K562 (cell line): ENCODE measurements around the gene TRAPPC1. TPM values are rescaled to one million over a fixed set of nuclear protein-coding genes. Genes with fewer than 3 reads are reported as not detected.

Experiments
- ARID3B ChIP-seq: fragments of 250-450 bp; sonication (Bioruptor Pico); IDR thresholded peaks from 2 replicates; pipeline ENCODE4 v1.4.0; 2020; ENCODE audit warnings: borderline replicate concordance
- CBX2 ChIP-seq: fragments of 200-600 bp; sonication (generic); IDR thresholded peaks from one replicate; pipeline ENCODE4 v1.6.1; 2012; ENCODE audit warnings: mild to moderate bottlenecking, low read length, inconsistent platforms; ENCODE audit not compliant: insufficient read depth, poor library complexity, severe bottlenecking
- E2F4 ChIP-seq: sonication (generic); formaldehyde crosslinking; IDR thresholded peaks from 2 replicates; pipeline ENCODE4 v1.8.0; 2022; ENCODE audit warnings: mild to moderate bottlenecking, low read depth, missing genetic modification reagents
- ELF1 ChIP-seq: fragments of 200-800 bp; sonication (Bioruptor generic); IDR thresholded peaks from 2 replicates; pipeline ENCODE4 v1.6.1; 2016; ENCODE audit warnings: missing genetic modification characterization, missing compliant biosample characterization
- ETS1 ChIP-seq: conservative IDR thresholded peaks from 2 replicates; pipeline ENCODE4 v1.6.1; 2011; ENCODE audit warnings: low read depth, mild to moderate bottlenecking, low read length; ENCODE audit not compliant: control insufficient read depth
- HES1 ChIP-seq: fragments of 450-650 bp; IDR thresholded peaks from 2 replicates; pipeline ENCODE4 v1.6.1; 2016; ENCODE audit warnings: low read depth, mild to moderate bottlenecking, moderate library complexity
- JUNB ChIP-seq: fragments of 450-650 bp; formaldehyde crosslinking; conservative IDR thresholded peaks from 2 replicates; pipeline ENCODE4 v1.4.0; 2020; ENCODE audit warnings: mild to moderate bottlenecking
- KDM1A ChIP-seq, 2 experiments: fragments of 450-650 bp; IDR thresholded peaks; 2 replicates each; pipeline ENCODE4 v1.6.1; 2016; ENCODE audit warnings: mild to moderate bottlenecking in 2 of 2
- KLF16 ChIP-seq: IDR thresholded peaks from 2 replicates; pipeline ENCODE4 v1.6.1; 2016; ENCODE audit warnings: antibody characterized with exemption
- NR2F6 ChIP-seq: fragments of 450-650 bp; formaldehyde crosslinking; IDR thresholded peaks from 2 replicates; pipeline ENCODE4 v1.4.0; 2020; ENCODE audit warnings: mild to moderate bottlenecking
- RERE ChIP-seq: sonication (generic); formaldehyde crosslinking; IDR thresholded peaks from 2 replicates; pipeline ENCODE4 v1.8.0; 2023; ENCODE audit warnings: missing genetic modification reagents, mild to moderate bottlenecking, borderline replicate concordance
- ZBTB34 ChIP-seq: fragments of 250-450 bp; sonication (Bioruptor Pico); IDR thresholded peaks from 2 replicates; pipeline ENCODE4 v1.8.0; 2021; ENCODE audit warnings: mild to moderate bottlenecking, moderate library complexity
- ZNF324 ChIP-seq: fragments of 250-450 bp; sonication (Bioruptor Pico); IDR thresholded peaks from 2 replicates; pipeline ENCODE4 v1.4.0; 2020; ENCODE audit warnings: mild to moderate bottlenecking
- ZNF707 ChIP-seq: fragments of 250-450 bp; sonication (Bioruptor Pico); conservative IDR thresholded peaks from 2 replicates; pipeline ENCODE4 v1.8.0; 2022; ENCODE audit warnings: inconsistent platforms, mild to moderate bottlenecking, moderate library complexity
- polyA plus RNA-seq, 8 experiments: library from polyadenylated mRNA; depleted of rRNA in 4 of 8; stranded (reverse) in 5 of 8; unstranded in 3 of 8; fragments of >200 nt; fragmentation: Nextera tagmentation in 2 of 8; fragmentation: Illumina TruSeq in 1 of 8; extraction: Ambion mirVana in 2 of 8; extraction: Trizol in 1 of 8; gene quantifications; 2 replicates each; pipeline versions ENCODE4 v1.2.1 to v1.2.3, GENCODE V29; 2011 to 2014; ENCODE audit warnings: inconsistent platforms in 1 of 8, missing spikeins in 1 of 8
- total RNA-seq, 7 experiments: library from RNA; depleted of rRNA in 6 of 7; stranded (reverse); fragments of >200 nt in 6 of 7; fragmentation: Illumina TruSeq in 2 of 7; extraction: Trizol in 2 of 7; gene quantifications; 2 replicates each; pipeline versions ENCODE4 v1.2.1 to v1.2.3, GENCODE V29; 2011 to 2021; ENCODE audit warnings: low replicate concordance in 1 of 7

The TRAPPC1 gene
- total and polyA plus RNA-seq, 9 of the 15 experiments (the other 6 are each of a cell fraction or from before 2014, with no cell fraction given): 11.7 to 82.8 (median 36.2) TPM

- no peak; the same call in 1 of the 2 replicates for TF ChIP-seq E2F4 (CRISPR knock-in tag)
- TF ChIP-seq ETS1: no peak
- no peak for TF ChIP-seq KDM1A (IDR thresholded peaks at IDR 0.05)
- no peak for TF ChIP-seq CBX2
- TF ChIP-seq KLF16: no peak
- no peak for TF ChIP-seq ZNF324 (CRISPR knock-in tag)
- TF ChIP-seq HES1: peak; percentile 72; the same call in 1 of the 2 replicates
- no peak for TF ChIP-seq NR2F6
- TF ChIP-seq ZBTB34: no peak
- no peak for TF ChIP-seq ELF1 (tag)
- TF ChIP-seq RERE (CRISPR knock-in tag): peak; percentile 31; the same call in 1 of the 2 replicates
- TF ChIP-seq ZNF707: no peak
- peak; percentile 50; the same call in 1 of the 2 replicates for TF ChIP-seq ARID3B (CRISPR knock-in tag)
- no peak for TF ChIP-seq JUNB (CRISPR knock-in tag)
These were observed 15.9 kb downstream of the TRAPPC1 start, which contains the start of gene RNF227 (continued) for GRCh38 chr17:7915611-7916384.
